Mucosa of rectum (tissue), 2 donors: Measurements from ENCODE around the gene CLDN7.

ENCODE experiments used
- H3K27ac ChIP-seq, 2 donors: one replicate each; pipeline ENCODE4 v1.7.0; 2013; ENCODE audit warnings: inconsistent platforms in 2 of 2, low read depth in 2 of 2, low read length in 2 of 2
- H3K27me3 ChIP-seq, 2 donors: one replicate each; pipeline ENCODE4 v1.7.0; 2013; ENCODE audit warnings: low read length in 2 of 2; ENCODE audit not compliant: control insufficient read depth in 2 of 2, insufficient read depth in 2 of 2
- H3K36me3 ChIP-seq, 2 donors: one replicate each; pipeline ENCODE4 v1.7.0; 2013; ENCODE audit warnings: low read length in 2 of 2; ENCODE audit not compliant: control insufficient read depth in 2 of 2, insufficient read depth in 2 of 2
- H3K4me1 ChIP-seq, 2 donors: one replicate each; pipeline ENCODE4 v1.7.0; 2013; ENCODE audit warnings: low read length in 2 of 2, mild to moderate bottlenecking in 1 of 2; ENCODE audit not compliant: control insufficient read depth in 2 of 2, insufficient read depth in 2 of 2
- H3K4me3 ChIP-seq, 2 donors: one replicate each; pipeline ENCODE4 v1.7.0; 2013; ENCODE audit warnings: low read length in 2 of 2
- H3K9ac ChIP-seq, 2 donors: one replicate each; pipeline ENCODE4 v1.7.0; 2013; ENCODE audit warnings: low read length in 2 of 2, low read depth in 1 of 2, mild to moderate bottlenecking in 1 of 2
- H3K9me3 ChIP-seq, 2 donors: one replicate each; pipeline ENCODE4 v1.7.0; 2013; ENCODE audit warnings: low read length in 2 of 2; ENCODE audit not compliant: control insufficient read depth in 2 of 2
- donor health status: healthy.
- donor health status: Normal muscosa, but diverticular disease.

The CLDN7 gene

GRCh38 chr17:7213895-7214299 lies 48.4 kb downstream of the CLDN7 start:
- H3K9me3 ChIP-seq = no peaks in the 10 kb centered on the region
- peak overlapping the region in 1 of 2 donors; percentile 15 for H3K9ac ChIP-seq

DNA sequence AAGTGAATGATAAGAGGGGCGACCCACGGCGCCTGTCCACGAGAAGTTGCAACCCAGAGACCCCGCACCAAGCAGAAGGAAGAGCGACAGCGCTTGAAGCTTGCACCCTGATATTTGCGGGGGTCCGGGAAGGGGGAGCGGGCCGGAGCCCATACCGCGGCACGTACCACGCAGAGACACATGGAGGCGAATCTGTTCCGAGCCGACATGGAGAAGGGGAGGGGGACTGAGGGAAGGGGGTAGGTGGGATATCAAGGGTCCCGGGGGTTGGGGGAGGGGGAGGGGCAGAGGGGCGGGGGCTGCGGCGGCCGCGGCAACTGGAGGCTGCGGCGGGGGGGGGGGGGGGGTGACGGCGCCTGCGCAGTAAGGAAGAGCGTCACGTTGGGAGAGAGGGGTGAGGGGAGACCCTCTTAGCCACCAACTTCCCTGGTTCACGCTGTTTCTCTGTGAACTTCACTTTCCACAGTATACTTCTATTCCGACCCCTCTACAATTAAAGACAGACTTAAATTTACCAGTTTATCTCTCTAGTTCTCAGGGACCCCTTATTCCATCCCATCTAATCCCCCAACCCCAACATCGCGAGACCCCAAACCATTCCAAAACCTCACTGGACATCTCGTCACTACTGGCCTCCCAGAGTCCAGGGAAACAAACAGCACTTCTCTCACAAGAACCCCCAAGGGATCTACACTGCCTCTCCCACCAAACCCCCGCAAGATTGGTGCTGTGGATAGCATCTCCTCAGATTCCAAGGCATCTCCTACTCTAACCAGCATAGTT lies 50.6 kb downstream of the CLDN7 start:
- H3K36me3 ChIP-seq = no peaks in the 10 kb centered on the region
- no peaks in the 10 kb centered on the region for H3K9me3 ChIP-seq
- no peak overlapping the region for H3K4me3 ChIP-seq
- H3K27ac ChIP-seq = no peak overlapping the region
- H3K9ac ChIP-seq = no peak overlapping the region
- peaks cover 9 to 13% of the 10 kb centered on the region in 2 donors for H3K4me1 ChIP-seq
- peaks cover 5 to 8% of the 10 kb centered on the region in 2 donors for H3K27me3 ChIP-seq

More at GRCh38 chr17:7213895-7214299, 48.4 kb downstream of the CLDN7 start:
- Histone ChIP-seq H3K36me3 (no peaks in the 10 kb centered on the region), H3K4me1 (peaks cover 16 to 20% of the 10 kb centered on the region in 2 donors), H3K4me3 (peak overlapping the region; percentile 60 to 65), H3K27me3 (peaks cover 5 to 6% of the 10 kb centered on the region in 2 donors), H3K27ac (peak overlapping the region in 1 of 2 donors; percentile 68)
